Right atrium auricular region (tissue), 2 donors: ENCODE measurements around the gene CBLB. TPM values are rescaled to one million over a fixed set of nuclear protein-coding genes. Genes with fewer than 3 reads are reported as not detected.

Experiments used
- DNase-seq: peaks from one replicate; pipeline ENCODE4 v3.0.0-alpha.2; 2019; ENCODE audit warnings: low spot score
- H3K27ac ChIP-seq, 2 donors: fragments of 200-600 bp; sonication (generic); 1 replicate in 1 of 2; 2 replicates in 1 of 2; pipeline ENCODE4 v1.5.1; 2016 to 2019
- H3K27me3 ChIP-seq, 2 donors: fragments of 200-600 bp; sonication (generic); one replicate each; pipeline versions ENCODE4 v1.5.1 to v1.6.0; 2017 to 2019
- H3K36me3 ChIP-seq: fragments of 200-600 bp; sonication (generic); one replicate; pipeline ENCODE4 v1.5.1; 2016
- H3K4me1 ChIP-seq, 2 donors: fragments of 200-600 bp; sonication (generic); one replicate each; pipeline versions ENCODE4 v1.5.1 to v1.6.0; 2017 to 2019
- H3K4me3 ChIP-seq, 2 donors: fragments of 200-600 bp; sonication (generic); 1 replicate in 1 of 2; 2 replicates in 1 of 2; pipeline ENCODE4 v1.5.1; 2017 to 2019; ENCODE audit warnings: mild to moderate bottlenecking in 1 of 2, moderate library complexity in 1 of 2
- H3K9me3 ChIP-seq, 2 donors: fragments of 200-600 bp; sonication (generic); one replicate each; pipeline ENCODE4 v1.5.1; 2019
- total RNA-seq, 2 donors: library from RNA; depleted of rRNA; stranded (reverse); fragments of >200 nt; gene quantifications; one replicate each; pipeline ENCODE4 v1.1.0, GENCODE V29; 2016
- TF ChIP-seq, protein P1 (sequence below), 2 donors: fragments of 200-600 bp; sonication (generic); IDR thresholded peaks; one replicate each; pipeline ENCODE4 v1.5.1; 2019; ENCODE audit warnings: antibody characterized with exemption in 2 of 2

CBLB gene
- total RNA-seq, 2 donors from 2014 or later = 24.6 to 27.3 TPM

DNA sequence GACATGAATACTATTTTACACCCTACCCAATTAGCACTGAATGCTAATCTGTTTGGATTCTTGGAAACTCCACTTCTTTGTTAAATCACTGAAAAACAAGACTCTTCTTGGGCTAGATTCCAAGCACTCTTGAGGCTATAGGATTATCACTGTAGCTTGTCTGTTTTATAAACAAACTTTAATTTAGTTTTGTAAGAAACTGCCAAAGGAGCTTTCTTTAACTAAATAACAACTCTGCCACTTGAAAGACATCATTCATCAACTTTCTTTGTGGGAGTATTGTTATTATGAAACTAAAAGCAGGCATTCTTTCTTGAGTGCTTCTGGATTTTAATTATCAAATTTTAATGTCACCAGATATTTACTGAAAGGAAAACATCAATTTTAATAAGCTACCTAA is 24.1 kb downstream of the CBLB start:
- no peak for DNase-seq
- Histone ChIP-seq H3K27me3 (no peaks in the 10 kb centered on the region), H3K9me3 (no peaks in the 10 kb centered on the region), H3K4me1 (peaks cover 0 to 42% of the 10 kb centered on the region in 2 donors), H3K36me3 (no peaks in the 10 kb centered on the region), H3K4me3 (no peak overlapping the region), H3K27ac (peak overlapping the region; percentile 61 to 64)
- TF ChIP-seq, protein P1, sequence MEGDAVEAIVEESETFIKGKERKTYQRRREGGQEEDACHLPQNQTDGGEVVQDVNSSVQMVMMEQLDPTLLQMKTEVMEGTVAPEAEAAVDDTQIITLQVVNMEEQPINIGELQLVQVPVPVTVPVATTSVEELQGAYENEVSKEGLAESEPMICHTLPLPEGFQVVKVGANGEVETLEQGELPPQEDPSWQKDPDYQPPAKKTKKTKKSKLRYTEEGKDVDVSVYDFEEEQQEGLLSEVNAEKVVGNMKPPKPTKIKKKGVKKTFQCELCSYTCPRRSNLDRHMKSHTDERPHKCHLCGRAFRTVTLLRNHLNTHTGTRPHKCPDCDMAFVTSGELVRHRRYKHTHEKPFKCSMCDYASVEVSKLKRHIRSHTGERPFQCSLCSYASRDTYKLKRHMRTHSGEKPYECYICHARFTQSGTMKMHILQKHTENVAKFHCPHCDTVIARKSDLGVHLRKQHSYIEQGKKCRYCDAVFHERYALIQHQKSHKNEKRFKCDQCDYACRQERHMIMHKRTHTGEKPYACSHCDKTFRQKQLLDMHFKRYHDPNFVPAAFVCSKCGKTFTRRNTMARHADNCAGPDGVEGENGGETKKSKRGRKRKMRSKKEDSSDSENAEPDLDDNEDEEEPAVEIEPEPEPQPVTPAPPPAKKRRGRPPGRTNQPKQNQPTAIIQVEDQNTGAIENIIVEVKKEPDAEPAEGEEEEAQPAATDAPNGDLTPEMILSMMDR (IDR thresholded peaks at IDR 0.05) = no peak

GRCh38 chr3:105843994-105844393 is 24.8 kb downstream of the CBLB start:
- Histone ChIP-seq H3K36me3 (peaks cover 2% of the 10 kb centered on the region), H3K27ac (peak overlapping the region; percentile 61 to 64), H3K27me3 (no peaks in the 10 kb centered on the region), H3K9me3 (no peaks in the 10 kb centered on the region), H3K4me3 (no peak overlapping the region), H3K4me1 (peaks cover 0 to 42% of the 10 kb centered on the region in 2 donors)
- no peak for DNase-seq
- TF ChIP-seq, protein P1 (IDR thresholded peaks at IDR 0.05) = no peak

GRCh38 chr3:105842943-105843342 is 25.9 kb downstream of the CBLB start:
- H3K4me3 ChIP-seq = no peak overlapping the region
- no peak for DNase-seq
- H3K36me3 ChIP-seq = peaks cover 8% of the 10 kb centered on the region
- TF ChIP-seq, protein P1 (IDR thresholded peaks at IDR 0.05) = no peak
- no peaks in the 10 kb centered on the region for H3K9me3 ChIP-seq
- H3K4me1 ChIP-seq = peaks cover 0 to 36% of the 10 kb centered on the region in 2 donors
- peak overlapping the region; percentile 22 to 64 for H3K27ac ChIP-seq
- no peaks in the 10 kb centered on the region for H3K27me3 ChIP-seq

GRCh38 chr3:105842449-105842848 is 26.4 kb downstream of the CBLB start:
- Histone ChIP-seq H3K4me1 (peaks cover 0 to 35% of the 10 kb centered on the region in 2 donors), H3K4me3 (no peak overlapping the region), H3K27ac (peak overlapping the region in 1 of 2 donors; percentile 4), H3K27me3 (no peaks in the 10 kb centered on the region), H3K36me3 (peaks cover 8% of the 10 kb centered on the region), H3K9me3 (no peaks in the 10 kb centered on the region)
- DNase-seq = no peak
- TF ChIP-seq, protein P1 (IDR thresholded peaks at IDR 0.05) = no peak

DNA sequence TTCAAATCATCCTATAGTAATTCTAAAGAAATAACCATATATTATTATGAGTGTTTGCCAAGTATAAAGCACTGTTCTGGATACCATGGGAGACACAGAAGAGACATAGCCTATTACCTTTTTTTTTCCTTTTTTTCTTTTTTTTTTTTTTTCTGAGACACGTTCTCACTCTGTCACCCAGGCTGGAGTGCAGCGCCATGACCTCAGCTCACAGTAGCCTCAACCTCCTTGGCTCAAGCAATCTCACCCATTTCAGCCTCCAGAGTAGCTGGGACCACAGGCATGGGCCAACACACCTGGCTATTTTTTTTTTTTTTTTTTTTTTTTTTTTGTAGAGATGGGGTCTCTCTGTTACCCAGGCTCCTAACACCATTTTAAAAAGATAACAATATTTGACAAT is 30.9 kb downstream of the CBLB start:
- Histone ChIP-seq H3K27me3 (no peaks in the 10 kb centered on the region), H3K9me3 (no peaks in the 10 kb centered on the region), H3K4me1 (peaks cover 0 to 40% of the 10 kb centered on the region in 2 donors), H3K36me3 (peaks cover 8% of the 10 kb centered on the region), H3K4me3 (no peak overlapping the region), H3K27ac (peak overlapping the region; percentile 51 to 65)
- no peak for DNase-seq
- TF ChIP-seq, protein P1 (IDR thresholded peaks at IDR 0.05) = no peak

- DNase-seq = no peak
- H3K4me1 ChIP-seq = peaks cover 0 to 43% of the 10 kb centered on the region in 2 donors
- H3K9me3 ChIP-seq = no peaks in the 10 kb centered on the region
- H3K27me3 ChIP-seq = no peaks in the 10 kb centered on the region
- H3K36me3 ChIP-seq = peaks cover 8% of the 10 kb centered on the region
- peak overlapping the region; percentile 51 to 65 for H3K27ac ChIP-seq
- H3K4me3 ChIP-seq = no peak overlapping the region
- TF ChIP-seq, protein P1 (IDR thresholded peaks at IDR 0.05) = no peak
Observed at GRCh38 chr3:105837143-105837740, 31.6 kb downstream of the CBLB start.
